K562 (cell line): ENCODE results near the gene CHCHD5. TPM values are rescaled to one million over a fixed set of nuclear protein-coding genes. Genes with fewer than 3 reads are reported as not detected.

Source experiments
- ATAC-seq: fragments of 200-7000 bp; cut with Tn5 transposase; 3 replicates; pipeline ENCODE4 v1.9.1; 2020; ENCODE audit warnings: moderate library complexity
- BruUV-seq: library from RNA; stranded (reverse); fragments of 400-500 nt; replicated peaks from 2 replicates; lab custom pipeline; 2021; lab: Mats Ljungman, UMichigan
- CTCF ChIA-PET: fragments of 300-600 bp; formaldehyde crosslinking; extraction: SDS; loops from one replicate; lab custom pipeline; 2021; ENCODE audit warnings: low intra/inter-chr PET ratio; lab: Yijun Ruan, JAX
- POLR2A ChIA-PET: fragments of 300-600, 350-650 bp; sonication (Branson Sonifier 250); formaldehyde crosslinking; extraction: SDS; loops from one replicate; lab custom pipeline; 2021; ENCODE audit warnings: antibody characterized with exemption, inconsistent platforms; lab: Yijun Ruan, JAX
- DNase-seq, 4 experiments: peaks; one replicate each; pipeline versions ENCODE4 v3.0.0 to v3.0.0-alpha.2; 2011 to 2018; ENCODE audit warnings: low spot score in 3 of 4, mixed read lengths in 3 of 4; ENCODE audit errors: extremely low read depth in 1 of 4
- FAIRE-seq: peaks from 2 replicates; lab custom pipeline; 2011; peaks lifted over from hg19 to GRCh38; lab: Jason Lieb, UNC
- H2AFZ ChIP-seq: 2 replicates; pipeline ENCODE4 v1.6.0; 2011; ENCODE audit warnings: low read depth, low read length, control low read depth, inconsistent platforms
- H3K27ac ChIP-seq: fragments of 200-600 bp; 3 replicates; pipeline ENCODE4 v1.8.0; 2011; ENCODE audit warnings: low read depth, mild to moderate bottlenecking, control low read depth, inconsistent platforms, low read length, moderate library complexity, mixed read lengths; ENCODE audit errors: extremely low read depth
- H3K27me3 ChIP-seq, 2 experiments: fragments of 300-600 bp in 1 of 2; 2 replicates in 1 of 2; 3 replicates in 1 of 2; pipeline versions ENCODE4 v1.6.0 to v1.8.0; 2011; ENCODE audit warnings: inconsistent platforms in 2 of 2, low read length in 2 of 2, mild to moderate bottlenecking in 1 of 2, mixed read lengths in 1 of 2, moderate library complexity in 1 of 2; ENCODE audit not compliant: control insufficient read depth in 2 of 2, insufficient read depth in 2 of 2
- H3K36me3 ChIP-seq: fragments of 300-600 bp; 3 replicates; pipeline ENCODE4 v1.8.0; 2011; ENCODE audit warnings: mild to moderate bottlenecking, low read length, inconsistent platforms; ENCODE audit not compliant: control insufficient read depth, insufficient read depth
- H3K4me1 ChIP-seq, 2 experiments: fragments of 200-600 bp in 1 of 2; replicated peaks in 1 of 2; 2 replicates in 1 of 2; 3 replicates in 1 of 2; pipeline versions ENCODE4 v1.5.1 to v1.8.0; 2011; ENCODE audit warnings: inconsistent platforms in 2 of 2, low read length in 2 of 2, mild to moderate bottlenecking in 1 of 2, mixed read lengths in 1 of 2, moderate library complexity in 1 of 2; ENCODE audit not compliant: control insufficient read depth in 2 of 2, insufficient read depth in 2 of 2
- H3K4me2 ChIP-seq: 2 replicates; pipeline ENCODE4 v1.6.1; 2011; ENCODE audit warnings: low read length, control low read depth, inconsistent platforms, mixed read lengths; ENCODE audit not compliant: insufficient read depth
- H3K4me3 ChIP-seq: fragments of 200-600 bp; sonication (generic), shearing (Covaris generic); 2 replicates; pipeline ENCODE4 v1.5.1; 2016; ENCODE audit warnings: control low read depth, inconsistent platforms
- H3K79me2 ChIP-seq: fragments of 200-600 bp; 3 replicates; pipeline ENCODE4 v1.8.0; 2011; ENCODE audit warnings: low read length, inconsistent platforms; ENCODE audit not compliant: control insufficient read depth, insufficient read depth
- H3K9ac ChIP-seq, 2 experiments: 2 replicates each; pipeline versions ENCODE4 v1.6.0 to v1.6.1; 2011; ENCODE audit warnings: low read depth in 2 of 2, low read length in 2 of 2, control low read depth in 1 of 2, inconsistent platforms in 1 of 2, mild to moderate bottlenecking in 1 of 2, mixed read lengths in 1 of 2; ENCODE audit not compliant: insufficient read depth in 1 of 2
- H3K9me1 ChIP-seq: one replicate; pipeline ENCODE4 v1.6.0; 2011; ENCODE audit warnings: inconsistent platforms, mild to moderate bottlenecking, low read length, moderate library complexity; ENCODE audit not compliant: control insufficient read depth, insufficient read depth
- H3K9me3 ChIP-seq: replicated peaks from 2 replicates; pipeline ENCODE4 v1.5.1; 2011; ENCODE audit warnings: low read depth, low read length, inconsistent platforms; ENCODE audit not compliant: control insufficient read depth, insufficient read depth
- H4K20me1 ChIP-seq: replicated peaks from 2 replicates; pipeline ENCODE4 v1.6.1; 2011; ENCODE audit warnings: low read length, inconsistent platforms, mixed read lengths; ENCODE audit not compliant: control insufficient read depth, insufficient read depth
- CAMTA2 ChIP-seq: fragments of 250-450 bp; sonication (Bioruptor Pico); conservative IDR thresholded peaks from 2 replicates; pipeline ENCODE4 v1.5.1; 2022
- NCOA4 ChIP-seq: fragments of 450-650 bp; IDR thresholded peaks from 2 replicates; pipeline ENCODE4 v1.6.1; 2018; ENCODE audit warnings: mild to moderate bottlenecking; ENCODE audit not compliant: partially characterized antibody
- POLR3G ChIP-seq: IDR thresholded peaks from 2 replicates; pipeline ENCODE4 v1.6.1; 2011; ENCODE audit not compliant: insufficient read length, insufficient replicate concordance; ENCODE audit errors: extremely low read depth
- SAP30 ChIP-seq: fragments of 200-600 bp; sonication (generic); IDR thresholded peaks from 2 replicates; pipeline ENCODE4 v1.6.1; 2012; ENCODE audit warnings: borderline replicate concordance, low read depth, mild to moderate bottlenecking, moderate library complexity, low read length, control low read depth, inconsistent platforms; ENCODE audit not compliant: insufficient read depth, poor library complexity, severe bottlenecking
- TBL1XR1 ChIP-seq, 2 experiments: IDR thresholded peaks; 2 replicates each; pipeline ENCODE4 v1.6.1; 2012; ENCODE audit warnings: improper control_type of control experiment in 2 of 2, low read length in 2 of 2, mild to moderate bottlenecking in 1 of 2
- TCFL5 ChIP-seq: fragments of 250-450 bp; sonication (Bioruptor Pico); conservative IDR thresholded peaks from 2 replicates; pipeline ENCODE4 v1.6.1; 2021; ENCODE audit warnings: mild to moderate bottlenecking, moderate library complexity, matching md5 sums
- ZNF263 ChIP-seq: sonication (generic); formaldehyde crosslinking; IDR thresholded peaks from 2 replicates; pipeline ENCODE4 v1.8.0; 2022; ENCODE audit warnings: mild to moderate bottlenecking, missing genetic modification reagents, borderline replicate concordance
- ZNF324 ChIP-seq: fragments of 250-450 bp; sonication (Bioruptor Pico); IDR thresholded peaks from 2 replicates; pipeline ENCODE4 v1.4.0; 2020; ENCODE audit warnings: mild to moderate bottlenecking
- ZNF764 ChIP-seq: fragments of 250-450 bp; sonication (Bioruptor Pico); IDR thresholded peaks from 2 replicates; pipeline ENCODE4 v1.4.0; 2020; ENCODE audit warnings: low read depth, mild to moderate bottlenecking, moderate library complexity
- WGBS: fragments of 100-300 bp; shearing (Covaris generic); methylation state at CpG from one replicate; pipeline ENCODE4 v1.1.6; 2016; ENCODE audit warnings: low coverage, mixed read lengths; ENCODE audit not compliant: insufficient coverage; ENCODE audit errors: missing lambda C conversion rate; 5-methylcytosine and 5-hydroxymethylcytosine counted together
- in situ Hi-C: fragments of 300-500 bp; cut with MboI; formaldehyde crosslinking; loops from 4 replicates; pipeline ENCODE4 v1.15.0; 2018; ENCODE audit warnings: inconsistent platforms, mixed read lengths
- intact Hi-C: fragments of 100-400 bp; cut with micrococcal nuclease; formaldehyde crosslinking; loops from 2 replicates; pipeline ENCODE4 v1.14.2; 2022
- polyA plus RNA-seq, 8 experiments: library from polyadenylated mRNA; depleted of rRNA in 4 of 8; stranded (reverse) in 5 of 8; unstranded in 3 of 8; fragments of >200 nt; fragmentation: Nextera tagmentation in 2 of 8; fragmentation: Illumina TruSeq in 1 of 8; extraction: Ambion mirVana in 2 of 8; extraction: Trizol in 1 of 8; gene quantifications; 2 replicates each; pipeline versions ENCODE4 v1.2.1 to v1.2.3, GENCODE V29; 2011 to 2014; ENCODE audit warnings: inconsistent platforms in 1 of 8, missing spikeins in 1 of 8
- total RNA-seq, 7 experiments: library from RNA; depleted of rRNA in 6 of 7; stranded (reverse); fragments of >200 nt in 6 of 7; fragmentation: Illumina TruSeq in 2 of 7; extraction: Trizol in 2 of 7; gene quantifications; 2 replicates each; pipeline versions ENCODE4 v1.2.1 to v1.2.3, GENCODE V29; 2011 to 2021; ENCODE audit warnings: low replicate concordance in 1 of 7
- TF ChIP-seq, protein P1 (sequence below), 2 experiments: fragments of 450-650 bp in 1 of 2; sonication (generic) in 1 of 2; formaldehyde crosslinking in 1 of 2; IDR thresholded peaks in 1 of 2; conservative IDR thresholded peaks in 1 of 2; 2 replicates each; pipeline versions ENCODE4 v1.6.1 to v1.8.1; 2016 to 2023; ENCODE audit warnings: mild to moderate bottlenecking in 2 of 2, moderate library complexity in 2 of 2, inconsistent platforms in 1 of 2, missing genetic modification reagents in 1 of 2
- TF ChIP-seq, protein P2 (sequence below): fragments of 250-450 bp; sonication (Bioruptor Pico); IDR thresholded peaks from 2 replicates; pipeline ENCODE4 v1.8.0; 2021; ENCODE audit warnings: borderline replicate concordance, mild to moderate bottlenecking, moderate library complexity; ENCODE audit not compliant: poor library complexity, severe bottlenecking
- TF ChIP-seq, protein P3 (sequence below): sonication (generic); formaldehyde crosslinking; IDR thresholded peaks from 2 replicates; pipeline ENCODE4 v1.8.0; 2022; ENCODE audit warnings: mild to moderate bottlenecking, missing genetic modification reagents

The CHCHD5 gene
- total and polyA plus RNA-seq, 9 of the 15 experiments (the other 6 are each of a cell fraction or from before 2014, with no cell fraction given) = 7.4 to 79.3 (median 33.4) TPM

DNA sequence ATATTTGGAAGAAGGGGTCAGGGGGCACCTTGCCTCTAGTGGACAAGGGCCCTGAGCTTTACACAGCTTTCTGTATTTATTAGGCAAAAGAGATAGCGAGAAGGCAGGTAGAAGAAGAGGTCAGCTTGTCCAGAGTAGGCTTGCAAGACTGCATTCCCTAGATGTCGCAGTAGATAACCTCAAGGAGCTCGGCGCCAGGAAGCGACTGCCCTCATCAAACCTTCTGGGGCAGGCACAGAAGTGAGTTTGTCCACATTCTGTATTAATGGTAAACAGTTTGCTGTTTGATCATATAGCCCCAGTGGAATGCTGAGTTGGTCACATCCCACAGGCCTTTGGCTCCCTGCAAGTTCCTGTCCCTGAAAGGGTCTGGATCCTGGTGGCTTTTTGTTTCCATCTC is 7.0 kb downstream of the CHCHD5 start:
- TF ChIP-seq NCOA4 (no peak), TBL1XR1 (IDR thresholded peaks at IDR 0.05; ENCODE audit: low read length in 2 of 2) (no peak), CAMTA2 (no peak), SAP30 (no peak), ZNF324 (no peak), TCFL5 (no peak), ZNF764 (CRISPR knock-in tag) (no peak), POLR3G (no peak), ZNF263 (no peak)
- TF ChIP-seq, protein P1, sequence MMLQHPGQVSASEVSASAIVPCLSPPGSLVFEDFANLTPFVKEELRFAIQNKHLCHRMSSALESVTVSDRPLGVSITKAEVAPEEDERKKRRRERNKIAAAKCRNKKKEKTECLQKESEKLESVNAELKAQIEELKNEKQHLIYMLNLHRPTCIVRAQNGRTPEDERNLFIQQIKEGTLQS (IDR thresholded peaks at IDR 0.05) = no peak
- TF ChIP-seq, protein P1 (CRISPR knock-in tag; conservative IDR thresholded peaks at IDR 0.05) = no peak
- TF ChIP-seq, protein P2, sequence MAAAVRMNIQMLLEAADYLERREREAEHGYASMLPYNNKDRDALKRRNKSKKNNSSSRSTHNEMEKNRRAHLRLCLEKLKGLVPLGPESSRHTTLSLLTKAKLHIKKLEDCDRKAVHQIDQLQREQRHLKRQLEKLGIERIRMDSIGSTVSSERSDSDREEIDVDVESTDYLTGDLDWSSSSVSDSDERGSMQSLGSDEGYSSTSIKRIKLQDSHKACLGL = no peak
- TF ChIP-seq, protein P3, sequence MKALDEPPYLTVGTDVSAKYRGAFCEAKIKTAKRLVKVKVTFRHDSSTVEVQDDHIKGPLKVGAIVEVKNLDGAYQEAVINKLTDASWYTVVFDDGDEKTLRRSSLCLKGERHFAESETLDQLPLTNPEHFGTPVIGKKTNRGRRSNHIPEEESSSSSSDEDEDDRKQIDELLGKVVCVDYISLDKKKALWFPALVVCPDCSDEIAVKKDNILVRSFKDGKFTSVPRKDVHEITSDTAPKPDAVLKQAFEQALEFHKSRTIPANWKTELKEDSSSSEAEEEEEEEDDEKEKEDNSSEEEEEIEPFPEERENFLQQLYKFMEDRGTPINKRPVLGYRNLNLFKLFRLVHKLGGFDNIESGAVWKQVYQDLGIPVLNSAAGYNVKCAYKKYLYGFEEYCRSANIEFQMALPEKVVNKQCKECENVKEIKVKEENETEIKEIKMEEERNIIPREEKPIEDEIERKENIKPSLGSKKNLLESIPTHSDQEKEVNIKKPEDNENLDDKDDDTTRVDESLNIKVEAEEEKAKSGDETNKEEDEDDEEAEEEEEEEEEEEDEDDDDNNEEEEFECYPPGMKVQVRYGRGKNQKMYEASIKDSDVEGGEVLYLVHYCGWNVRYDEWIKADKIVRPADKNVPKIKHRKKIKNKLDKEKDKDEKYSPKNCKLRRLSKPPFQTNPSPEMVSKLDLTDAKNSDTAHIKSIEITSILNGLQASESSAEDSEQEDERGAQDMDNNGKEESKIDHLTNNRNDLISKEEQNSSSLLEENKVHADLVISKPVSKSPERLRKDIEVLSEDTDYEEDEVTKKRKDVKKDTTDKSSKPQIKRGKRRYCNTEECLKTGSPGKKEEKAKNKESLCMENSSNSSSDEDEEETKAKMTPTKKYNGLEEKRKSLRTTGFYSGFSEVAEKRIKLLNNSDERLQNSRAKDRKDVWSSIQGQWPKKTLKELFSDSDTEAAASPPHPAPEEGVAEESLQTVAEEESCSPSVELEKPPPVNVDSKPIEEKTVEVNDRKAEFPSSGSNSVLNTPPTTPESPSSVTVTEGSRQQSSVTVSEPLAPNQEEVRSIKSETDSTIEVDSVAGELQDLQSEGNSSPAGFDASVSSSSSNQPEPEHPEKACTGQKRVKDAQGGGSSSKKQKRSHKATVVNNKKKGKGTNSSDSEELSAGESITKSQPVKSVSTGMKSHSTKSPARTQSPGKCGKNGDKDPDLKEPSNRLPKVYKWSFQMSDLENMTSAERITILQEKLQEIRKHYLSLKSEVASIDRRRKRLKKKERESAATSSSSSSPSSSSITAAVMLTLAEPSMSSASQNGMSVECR = no peak
- no peak for FAIRE-seq
- no peak for ATAC-seq
- in situ Hi-C loops = no loop called here
- Histone ChIP-seq H3K4me2 (no peak overlapping the region), H3K4me3 (no peak overlapping the region), H3K9me3 (no peaks in the 10 kb centered on the region), H3K9ac (no peak overlapping the region), H3K27me3 (no peaks in the 10 kb centered on the region), H3K9me1 (no peaks in the 10 kb centered on the region), H2AFZ (no peak overlapping the region), H3K27ac (no peak overlapping the region), H3K79me2 (no peaks in the 10 kb centered on the region), H3K4me1 (no peaks in the 10 kb centered on the region; a peak in 1 of 5 replicates), H4K20me1 (no peaks in the 10 kb centered on the region), H3K36me3 (peaks cover 21% of the 10 kb centered on the region; the same call in 2 of the 3 replicates)
- WGBS = 57% methylated on average over 5 of the region's 5 CpGs
- ChIA-PET CTCF (no interaction called here), POLR2A (interaction anchor here (1.3 kb wide), 1 partner anchor 9 kb away, joined by 4 read pairs; no protein-coding TSS in a partner anchor)
- no TSS peak for BruUV-seq
- no peak for DNase-seq
- intact Hi-C loops = no loop called here
